GM12873 (cell line): ENCODE data around the gene SLC26A2.
A peak's percentile ranks its signal among the peaks of the same experiment; 100 is the strongest.

ENCODE experiments used
- CTCF ChIP-seq: IDR thresholded peaks from 2 replicates; pipeline ENCODE4 v1.5.1; 2012; ENCODE audit warnings: low read depth, mild to moderate bottlenecking, moderate library complexity, low read length, control low read depth; ENCODE audit not compliant: insufficient read depth; ENCODE audit errors: missing control alignments

Gene SLC26A2

GRCh38 chr5:149948993-149949392 lies 11.6 kb upstream of the SLC26A2 start:
- no peak for TF ChIP-seq CTCF

- no peak for TF ChIP-seq CTCF
Observed at GRCh38 chr5:149951138-149951749, 9.3 kb upstream of the SLC26A2 start.

GRCh38 chr5:149953436-149954121 lies 7.0 kb upstream of the SLC26A2 start:
- no peak for TF ChIP-seq CTCF

GRCh38 chr5:149954798-149955197 lies 5.8 kb upstream of the SLC26A2 start:
- TF ChIP-seq CTCF = no peak

- no peak for TF ChIP-seq CTCF
Observed at GRCh38 chr5:149956685-149957084, 3.9 kb upstream of the SLC26A2 start.

GRCh38 chr5:149957855-149958254 lies 2.7 kb upstream of the SLC26A2 start:
- no peak for TF ChIP-seq CTCF

GRCh38 chr5:149959406-149960236 lies 937 bp upstream of the SLC26A2 start:
- TF ChIP-seq CTCF = peak; percentile 78
